ENCODE data around the gene DAPK1. TPM values are rescaled to one million over a fixed set of nuclear protein-coding genes. Genes with fewer than 3 reads are reported as not detected.

DAPK1 gene
- total and polyA plus RNA-seq, 2 donors (not counting 1 experiment from before 2014, with no cell fraction given), result 1.7 to 2.8 TPM

DNA sequence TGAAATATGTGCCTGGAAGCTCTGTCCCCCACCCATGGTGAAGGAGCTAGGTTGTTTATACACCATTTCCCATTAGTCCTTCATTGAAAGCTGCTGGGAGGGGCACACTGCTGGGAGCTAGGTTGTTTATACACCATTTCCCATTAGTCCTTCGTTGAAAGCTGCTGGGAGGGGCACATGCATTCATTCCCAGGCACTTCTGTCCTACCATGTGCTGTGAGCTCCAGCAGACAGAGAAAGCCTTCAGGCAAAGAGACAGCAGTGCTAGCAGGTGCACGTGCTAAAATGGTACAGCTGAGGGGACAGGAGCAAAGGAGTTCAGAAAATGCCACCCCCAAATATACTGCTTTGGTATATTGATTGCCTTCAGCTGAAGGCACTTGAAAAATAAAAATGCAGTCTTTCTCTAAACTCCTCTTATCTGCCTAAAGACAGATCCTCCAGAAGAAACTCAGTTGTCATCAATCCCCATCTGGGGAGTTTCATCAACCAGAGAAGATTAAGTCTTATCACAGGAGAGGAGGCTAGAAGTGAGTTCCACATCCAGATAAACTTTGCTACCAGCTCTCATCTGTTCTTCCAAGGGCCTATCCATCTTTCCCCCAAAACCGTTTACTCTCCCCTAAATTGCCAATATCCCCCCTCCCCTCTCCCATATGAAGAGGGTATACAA is 27.7 kb upstream of the DAPK1 start:
- no peaks in the 10 kb centered on the region for H3K27me3 Mint-ChIP-seq
- H3K27ac ChIP-seq (ENCODE audit: low read length in 2 of 2), result no peak overlapping the region
- H3K79me2 ChIP-seq (ENCODE audit: control insufficient read depth, insufficient read depth, low read length), result no peaks in the 10 kb centered on the region
- WGBS (ENCODE audit: insufficient coverage), result 100% methylated on average over 1 of the region's 3 CpGs
- no peaks in the 10 kb centered on the region for H4K20me1 ChIP-seq (ENCODE audit: control insufficient read depth, insufficient read depth, low read length, poor library complexity, severe bottlenecking)
- H3K9me3 Mint-ChIP-seq (ENCODE audit: insufficient read depth), result no peaks in the 10 kb centered on the region
- no peak overlapping the region for H3K4me3 ChIP-seq (ENCODE audit: control extremely low read depth in 1 of 5, extremely low read depth in 1 of 5, insufficient read depth in 1 of 5, low read depth in 2 of 5, low read length in 4 of 5)
- H3K4me3 Mint-ChIP-seq, result no peak overlapping the region
- CTCF ChIA-PET, result no interaction called here
- TF ChIP-seq, protein P1, sequence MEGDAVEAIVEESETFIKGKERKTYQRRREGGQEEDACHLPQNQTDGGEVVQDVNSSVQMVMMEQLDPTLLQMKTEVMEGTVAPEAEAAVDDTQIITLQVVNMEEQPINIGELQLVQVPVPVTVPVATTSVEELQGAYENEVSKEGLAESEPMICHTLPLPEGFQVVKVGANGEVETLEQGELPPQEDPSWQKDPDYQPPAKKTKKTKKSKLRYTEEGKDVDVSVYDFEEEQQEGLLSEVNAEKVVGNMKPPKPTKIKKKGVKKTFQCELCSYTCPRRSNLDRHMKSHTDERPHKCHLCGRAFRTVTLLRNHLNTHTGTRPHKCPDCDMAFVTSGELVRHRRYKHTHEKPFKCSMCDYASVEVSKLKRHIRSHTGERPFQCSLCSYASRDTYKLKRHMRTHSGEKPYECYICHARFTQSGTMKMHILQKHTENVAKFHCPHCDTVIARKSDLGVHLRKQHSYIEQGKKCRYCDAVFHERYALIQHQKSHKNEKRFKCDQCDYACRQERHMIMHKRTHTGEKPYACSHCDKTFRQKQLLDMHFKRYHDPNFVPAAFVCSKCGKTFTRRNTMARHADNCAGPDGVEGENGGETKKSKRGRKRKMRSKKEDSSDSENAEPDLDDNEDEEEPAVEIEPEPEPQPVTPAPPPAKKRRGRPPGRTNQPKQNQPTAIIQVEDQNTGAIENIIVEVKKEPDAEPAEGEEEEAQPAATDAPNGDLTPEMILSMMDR (IDR thresholded peaks at IDR 0.05), result no peak
- no peak for TF ChIP-seq EZH2 (IDR thresholded peaks at IDR 0.05; ENCODE audit: borderline replicate concordance, insufficient read depth, low read depth, low read length, poor library complexity, severe bottlenecking)
- H3K27ac Mint-ChIP-seq, result no peak overlapping the region
- H2AFZ ChIP-seq (ENCODE audit: insufficient read depth, low read depth, low read length, poor library complexity, severe bottlenecking), result no peak overlapping the region
- H3K9ac ChIP-seq (ENCODE audit: low read length), result no peak overlapping the region
- no peaks in the 10 kb centered on the region for H3K9me3 ChIP-seq (ENCODE audit: control extremely low read depth in 1 of 3, control insufficient read depth in 2 of 3, insufficient read depth in 1 of 3, low read length in 2 of 3)
- H3K27me3 ChIP-seq (replicated peaks in 1 of 4; ENCODE audit: control extremely low read depth in 1 of 4, control insufficient read depth in 3 of 4, insufficient read depth in 4 of 4, low read length in 3 of 4), result no peaks in the 10 kb centered on the region
- no peaks in the 10 kb centered on the region for H3K36me3 ChIP-seq (replicated peaks in 1 of 2; ENCODE audit: control extremely low read depth in 1 of 2, control insufficient read depth in 1 of 2, extremely low read depth in 1 of 2, insufficient read depth in 2 of 2, low read length in 1 of 2)
- intact Hi-C loops (cut with micrococcal nuclease), result no loop called here
- POLR2A ChIA-PET, result no interaction called here
- ATAC-seq (ENCODE audit: low read depth), result no peak
- H3K4me1 ChIP-seq (ENCODE audit: control insufficient read depth in 2 of 2, insufficient read depth in 2 of 2, low read length in 2 of 2), result no peaks in the 10 kb centered on the region
- no peaks in the 10 kb centered on the region for H3K4me1 Mint-ChIP-seq
- no peak for DNase-seq
- no peak overlapping the region for H3K4me2 ChIP-seq (replicated peaks; ENCODE audit: low read depth, low read length, poor library complexity, severe bottlenecking)

DNA sequence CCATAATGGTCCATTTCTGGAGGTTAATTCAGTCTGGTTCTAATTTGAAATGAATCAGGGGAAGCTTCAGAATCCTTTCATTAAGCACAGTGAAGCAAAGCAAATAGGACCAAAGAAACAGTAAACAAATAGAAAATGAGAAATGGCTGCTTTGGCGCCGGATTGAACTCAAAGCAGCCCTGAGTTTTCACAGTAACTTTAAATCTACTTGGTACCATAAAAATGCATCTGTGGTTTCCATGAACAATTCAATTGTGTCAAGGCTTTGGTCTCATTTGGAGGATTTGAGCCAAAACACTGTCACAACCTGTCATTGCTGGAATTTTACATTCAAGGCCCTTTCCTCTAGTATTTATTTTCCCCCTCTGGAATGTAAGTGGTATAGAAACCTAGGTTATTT is 25.9 kb upstream of the DAPK1 start:
- Mint-ChIP-seq H3K27ac (no peak overlapping the region), H3K27me3 (no peaks in the 10 kb centered on the region), H3K9me3 (ENCODE audit: insufficient read depth) (no peaks in the 10 kb centered on the region), H3K4me3 (no peak overlapping the region), H3K4me1 (no peaks in the 10 kb centered on the region)
- H3K4me2 ChIP-seq (replicated peaks; ENCODE audit: low read depth, low read length, poor library complexity, severe bottlenecking), result no peak overlapping the region
- H3K27me3 ChIP-seq (replicated peaks in 1 of 4; ENCODE audit: control extremely low read depth in 1 of 4, control insufficient read depth in 3 of 4, insufficient read depth in 4 of 4, low read length in 3 of 4), result no peaks in the 10 kb centered on the region
- no CpG with 5 or more reads among the region's 2 CpGs for WGBS (ENCODE audit: insufficient coverage)
- no peaks in the 10 kb centered on the region for H3K79me2 ChIP-seq (ENCODE audit: control insufficient read depth, insufficient read depth, low read length)
- DNase-seq (no peak), ATAC-seq (ENCODE audit: low read depth) (no peak)
- no peak overlapping the region for H2AFZ ChIP-seq (ENCODE audit: insufficient read depth, low read depth, low read length, poor library complexity, severe bottlenecking)
- no peaks in the 10 kb centered on the region for H3K36me3 ChIP-seq (replicated peaks in 1 of 2; ENCODE audit: control extremely low read depth in 1 of 2, control insufficient read depth in 1 of 2, extremely low read depth in 1 of 2, insufficient read depth in 2 of 2, low read length in 1 of 2)
- no peaks in the 10 kb centered on the region for H4K20me1 ChIP-seq (ENCODE audit: control insufficient read depth, insufficient read depth, low read length, poor library complexity, severe bottlenecking)
- no peak for TF ChIP-seq EZH2 (IDR thresholded peaks at IDR 0.05; ENCODE audit: borderline replicate concordance, insufficient read depth, low read depth, low read length, poor library complexity, severe bottlenecking)
- TF ChIP-seq, protein P1 (IDR thresholded peaks at IDR 0.05), result no peak
- no peaks in the 10 kb centered on the region for H3K9me3 ChIP-seq (ENCODE audit: control extremely low read depth in 1 of 3, control insufficient read depth in 2 of 3, insufficient read depth in 1 of 3, low read length in 2 of 3)
- H3K9ac ChIP-seq (ENCODE audit: low read length), result no peak overlapping the region
- H3K4me1 ChIP-seq (ENCODE audit: control insufficient read depth in 2 of 2, insufficient read depth in 2 of 2, low read length in 2 of 2), result no peaks in the 10 kb centered on the region
- ChIA-PET POLR2A (no interaction called here), CTCF (no interaction called here)
- H3K27ac ChIP-seq (ENCODE audit: low read length in 2 of 2), result no peak overlapping the region
- intact Hi-C loops (cut with micrococcal nuclease), result no loop called here
- H3K4me3 ChIP-seq (ENCODE audit: control extremely low read depth in 1 of 5, extremely low read depth in 1 of 5, insufficient read depth in 1 of 5, low read depth in 2 of 5, low read length in 4 of 5), result no peak overlapping the region
